Endothelial cell (in vitro differentiated cells): ENCODE results near the gene IFIT1B. TPM values are rescaled to one million over a fixed set of nuclear protein-coding genes. Genes with fewer than 3 reads are reported as not detected.

Experiments
- DNase-seq: peaks from one replicate; pipeline ENCODE4 v3.0.0; 2021; ENCODE audit warnings: low spot score
- H3K27ac Mint-ChIP-seq: one replicate; pipeline ENCODE4 v1.8.0; 2021; ENCODE audit warnings: mixed read lengths, inconsistent platforms; ENCODE audit not compliant: unreplicated experiment
- H3K27me3 Mint-ChIP-seq: one replicate; pipeline ENCODE4 v1.8.0; 2021; ENCODE audit warnings: mild to moderate bottlenecking, moderate library complexity, mixed read lengths, inconsistent platforms; ENCODE audit not compliant: unreplicated experiment
- H3K36me3 Mint-ChIP-seq: one replicate; pipeline ENCODE4 v1.8.0; 2021; ENCODE audit warnings: mild to moderate bottlenecking, low read depth, mixed read lengths, inconsistent platforms; ENCODE audit not compliant: unreplicated experiment
- H3K4me1 Mint-ChIP-seq: one replicate; pipeline ENCODE4 v1.8.0; 2021; ENCODE audit warnings: mild to moderate bottlenecking, mixed read lengths, inconsistent platforms; ENCODE audit not compliant: unreplicated experiment
- H3K4me3 Mint-ChIP-seq: one replicate; pipeline ENCODE4 v1.8.0; 2021; ENCODE audit warnings: mild to moderate bottlenecking, mixed read lengths, inconsistent platforms; ENCODE audit not compliant: unreplicated experiment
- H3K9me3 Mint-ChIP-seq: one replicate; pipeline ENCODE4 v1.8.0; 2021; ENCODE audit warnings: mixed read lengths, inconsistent platforms; ENCODE audit not compliant: unreplicated experiment
- CTCF ChIP-seq: fragments of 200-600 bp; sonication (generic); IDR thresholded peaks from one replicate; pipeline ENCODE4 v1.5.0; 2021; ENCODE audit warnings: antibody characterized with exemption; ENCODE audit not compliant: unreplicated experiment
- total RNA-seq: library from RNA; stranded (reverse); fragmentation: NEBNext Ultra II Directional; extraction: Animal tissue kit (Norgen Biotek cat#: 25700); gene quantifications from one replicate; pipeline ENCODE4 v1.2.1, GENCODE V29; 2021; ENCODE audit not compliant: unreplicated experiment

IFIT1B gene
- total RNA-seq, 1 donor from 2014 or later = not detected

DNA sequence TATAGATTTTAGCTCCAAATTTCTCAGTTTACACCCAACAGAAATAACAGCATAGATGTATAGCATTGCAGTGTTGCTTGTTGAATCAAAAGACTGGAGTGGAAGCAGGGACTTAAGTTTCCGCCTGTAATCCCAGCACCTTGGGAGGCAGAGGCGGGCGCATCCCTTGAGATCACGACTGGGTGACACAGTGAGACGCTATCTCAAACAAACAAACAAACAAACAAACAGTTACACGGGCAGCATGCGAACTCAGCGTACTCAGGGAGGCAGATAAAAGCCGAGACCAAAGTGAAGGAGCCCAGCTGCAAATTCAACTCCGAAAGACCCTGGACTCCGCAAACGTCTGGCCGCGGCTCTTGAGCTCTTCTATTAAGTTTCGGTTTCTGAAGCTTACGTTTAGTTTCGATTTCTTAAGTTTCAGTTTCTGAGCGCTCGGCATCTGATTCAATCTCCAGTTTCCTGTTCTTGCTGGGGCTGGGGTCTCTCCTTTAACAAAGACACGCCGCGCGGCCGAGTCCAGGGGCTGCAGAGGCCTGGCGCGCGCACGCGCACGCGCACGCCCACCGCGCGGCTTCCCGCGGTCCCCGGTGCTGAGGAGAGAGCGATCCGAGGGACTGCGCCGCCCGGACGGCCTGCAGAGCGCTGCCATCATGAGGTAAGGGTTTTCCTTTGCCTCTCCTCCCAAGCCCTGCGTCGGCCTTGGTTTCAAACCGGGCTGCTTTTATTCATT lies 36.5 kb downstream of the IFIT1B start, which contains the start of gene IFIT5:
IFIT5 (plus strand) TSS at position 423 of the 733 bp plus-strand sequence; CDS start at position 654, 231 bp downstream.
- peaks cover 11% of the 10 kb centered on the region for H3K27me3 Mint-ChIP-seq
- peak; percentile 77 for DNase-seq
- H3K4me3 Mint-ChIP-seq = peak within 1 kb of the TSS; percentile 97
- H3K4me1 Mint-ChIP-seq = peaks cover 8% of the 10 kb centered on the region
- no peaks in the 10 kb centered on the region for H3K9me3 Mint-ChIP-seq
- H3K27ac Mint-ChIP-seq = peak within 1 kb of the TSS; percentile 95
- H3K36me3 Mint-ChIP-seq = peaks cover 5% of the 10 kb centered on the region
- TF ChIP-seq CTCF = no peak

DNA sequence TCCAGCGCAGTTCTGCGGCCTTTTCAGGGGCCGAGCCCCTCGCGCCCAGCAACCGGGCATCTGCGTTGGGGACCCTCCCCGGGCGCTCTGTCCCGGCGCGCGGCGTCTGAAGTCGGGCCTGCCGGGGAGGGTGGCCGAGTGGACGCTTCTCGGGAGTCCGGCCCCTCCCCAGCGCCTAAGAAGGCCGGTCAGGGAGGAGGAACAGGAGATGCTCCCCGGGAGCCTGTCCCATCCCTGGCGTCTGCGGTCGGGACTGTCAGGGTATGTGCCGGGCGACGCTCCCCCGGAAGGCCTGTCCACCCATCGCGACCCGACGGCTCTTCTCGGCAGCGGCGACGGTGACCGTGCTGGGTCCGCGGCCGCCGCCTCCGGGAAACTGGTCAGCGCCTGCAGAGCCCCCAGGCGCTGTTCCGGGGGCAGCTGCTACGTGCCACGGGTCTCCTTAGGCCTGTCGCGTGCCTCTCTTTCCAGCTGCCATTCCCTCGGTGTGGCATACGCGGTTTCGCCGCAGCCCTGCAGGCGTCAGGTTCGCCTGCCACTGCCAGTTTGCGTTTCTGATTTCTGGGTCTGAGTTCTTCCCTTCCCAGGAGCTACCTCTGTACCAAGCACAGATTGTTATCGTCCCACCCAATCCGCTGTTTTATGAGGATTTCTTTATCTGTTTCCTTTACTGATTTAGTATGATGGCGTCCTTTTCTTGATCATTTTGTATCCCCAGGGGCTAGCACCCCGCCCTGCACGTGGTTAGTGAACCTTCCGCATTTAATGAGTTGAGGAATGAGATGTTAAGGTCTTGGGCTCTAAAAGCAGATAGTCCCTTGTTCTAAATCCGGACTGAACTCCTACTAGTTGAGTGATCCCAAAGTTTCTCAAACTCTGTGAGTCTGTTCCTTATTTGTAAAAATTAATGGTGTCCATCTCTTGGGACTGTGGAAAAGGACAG lies 37.3 kb downstream of the IFIT1B start:
- H3K36me3 Mint-ChIP-seq = peaks cover 5% of the 10 kb centered on the region
- no peak overlapping the region for H3K27ac Mint-ChIP-seq
- TF ChIP-seq CTCF = no peak
- H3K27me3 Mint-ChIP-seq = peaks cover 11% of the 10 kb centered on the region
- peak overlapping the region; percentile 97 for H3K4me3 Mint-ChIP-seq
- DNase-seq = peak; percentile 45
- no peaks in the 10 kb centered on the region for H3K9me3 Mint-ChIP-seq
- peaks cover 8% of the 10 kb centered on the region for H3K4me1 Mint-ChIP-seq

- peaks cover 5% of the 10 kb centered on the region for H3K36me3 Mint-ChIP-seq
- TF ChIP-seq CTCF = no peak
- peaks cover 8% of the 10 kb centered on the region for H3K4me1 Mint-ChIP-seq
- H3K9me3 Mint-ChIP-seq = no peaks in the 10 kb centered on the region
- H3K4me3 Mint-ChIP-seq = no peak overlapping the region
- DNase-seq = no peak
- no peak overlapping the region for H3K27ac Mint-ChIP-seq
- H3K27me3 Mint-ChIP-seq = peaks cover 11% of the 10 kb centered on the region
These were observed 38.6 kb downstream of the IFIT1B start for GRCh38 chr10:89416465-89416864.

GRCh38 chr10:89419548-89419947 lies 41.7 kb downstream of the IFIT1B start:
- H3K27me3 Mint-ChIP-seq = peaks cover 6% of the 10 kb centered on the region
- H3K4me1 Mint-ChIP-seq = peaks cover 8% of the 10 kb centered on the region
- TF ChIP-seq CTCF = peak; percentile 34
- peak; percentile 17 for DNase-seq
- H3K27ac Mint-ChIP-seq = no peak overlapping the region
- H3K36me3 Mint-ChIP-seq = peaks cover 5% of the 10 kb centered on the region
- H3K9me3 Mint-ChIP-seq = no peaks in the 10 kb centered on the region
- no peak overlapping the region for H3K4me3 Mint-ChIP-seq
